CD14-positive monocyte (primary cell): ENCODE data around the gene SCN3A. TPM values are rescaled to one million over a fixed set of nuclear protein-coding genes. Genes with fewer than 3 reads are reported as not detected.

Source experiments
- DNase-seq, 3 donors: peaks; one replicate each; pipeline ENCODE4 v3.0.0-alpha.2; 2011 to 2022
- H2AFZ ChIP-seq: 2 replicates; pipeline ENCODE4 v1.6.0; 2012; ENCODE audit warnings: mild to moderate bottlenecking, low read depth, low read length, inconsistent platforms; ENCODE audit not compliant: insufficient read depth, poor library complexity, severe bottlenecking
- H3K27ac ChIP-seq, 2 donors: 1 replicate in 1 of 2; 2 replicates in 1 of 2; pipeline ENCODE4 v1.5.1; 2012 to 2013; ENCODE audit warnings: low read length in 2 of 2, control low read depth in 1 of 2, inconsistent platforms in 1 of 2, low read depth in 1 of 2, mild to moderate bottlenecking in 1 of 2
- H3K27me3 ChIP-seq, 2 donors: one replicate each; pipeline versions ENCODE4 v1.6.0 to v1.6.1; 2011 to 2013; ENCODE audit warnings: low read length in 2 of 2; ENCODE audit not compliant: control insufficient read depth in 2 of 2, insufficient read depth in 2 of 2
- H3K36me3 ChIP-seq, 2 donors: replicated peaks in 1 of 2; 1 replicate in 1 of 2; 2 replicates in 1 of 2; pipeline versions ENCODE4 v1.5.1 to v1.6.1; 2012 to 2013; ENCODE audit warnings: low read length in 2 of 2, control low read depth in 1 of 2, inconsistent platforms in 1 of 2, mild to moderate bottlenecking in 1 of 2; ENCODE audit not compliant: insufficient read depth in 2 of 2, control insufficient read depth in 1 of 2
- H3K4me1 ChIP-seq, 2 donors: 1 replicate in 1 of 2; 2 replicates in 1 of 2; pipeline versions ENCODE4 v1.5.1 to v1.6.1; 2012 to 2013; ENCODE audit warnings: low read length in 2 of 2, control low read depth in 1 of 2, inconsistent platforms in 1 of 2, mild to moderate bottlenecking in 1 of 2, moderate library complexity in 1 of 2; ENCODE audit not compliant: insufficient read depth in 2 of 2, control insufficient read depth in 1 of 2
- H3K4me2 ChIP-seq: replicated peaks from 2 replicates; pipeline ENCODE3; 2012; ENCODE audit warnings: low read length, moderate library complexity, mild to moderate bottlenecking; ENCODE audit not compliant: poor library complexity, severe bottlenecking; ENCODE audit errors: extremely low read depth
- H3K4me3 ChIP-seq, 3 experiments: fragments of 200-600 bp in 1 of 3; sonication (generic) in 1 of 3; replicated peaks in 1 of 3; 1 replicate in 2 of 3; 2 replicates in 1 of 3; pipeline ENCODE4 v1.5.1; 2011 to 2013; ENCODE audit warnings: low read length in 3 of 3, mild to moderate bottlenecking in 3 of 3, control low read depth in 2 of 3, low read depth in 2 of 3, inconsistent platforms in 1 of 3, moderate library complexity in 1 of 3
- H3K79me2 ChIP-seq: 2 replicates; pipeline ENCODE4 v1.6.0; 2012; ENCODE audit warnings: mild to moderate bottlenecking, control low read depth, inconsistent platforms, low read length, moderate library complexity; ENCODE audit not compliant: insufficient read depth
- H3K9ac ChIP-seq: 2 replicates; pipeline ENCODE4 v1.6.0; 2017; ENCODE audit warnings: low read length, mild to moderate bottlenecking; ENCODE audit not compliant: insufficient read depth, poor library complexity, severe bottlenecking
- H3K9me3 ChIP-seq, 2 donors: replicated peaks in 1 of 2; 1 replicate in 1 of 2; 2 replicates in 1 of 2; pipeline versions ENCODE4 v1.5.1 to v1.6.1; 2012 to 2013; ENCODE audit warnings: low read length in 2 of 2, control low read depth in 1 of 2; ENCODE audit not compliant: control insufficient read depth in 1 of 2, insufficient read depth in 1 of 2
- H4K20me1 ChIP-seq: 2 replicates; pipeline ENCODE4 v1.6.0; 2012; ENCODE audit warnings: mild to moderate bottlenecking, low read length, control low read depth, moderate library complexity; ENCODE audit not compliant: insufficient read depth
- H3K27ac Mint-ChIP-seq, 7 donors: one replicate each; pipeline ENCODE4 v1.8.0; 2020; ENCODE audit warnings: mild to moderate bottlenecking in 7 of 7, mixed read lengths in 7 of 7, moderate library complexity in 6 of 7, inconsistent platforms in 2 of 7
- H3K27me3 Mint-ChIP-seq, 3 donors: one replicate each; pipeline ENCODE4 v1.8.0; 2021 to 2022; ENCODE audit warnings: low read depth in 3 of 3, mild to moderate bottlenecking in 3 of 3, mixed read lengths in 3 of 3, moderate library complexity in 3 of 3, inconsistent platforms in 1 of 3
- H3K36me3 Mint-ChIP-seq, 2 donors: one replicate each; pipeline ENCODE4 v1.8.0; 2020; ENCODE audit warnings: mixed read lengths in 2 of 2, inconsistent platforms in 1 of 2, mild to moderate bottlenecking in 1 of 2
- H3K4me1 Mint-ChIP-seq: one replicate; pipeline ENCODE4 v1.8.0; 2020; ENCODE audit warnings: mild to moderate bottlenecking, mixed read lengths
- H3K4me3 Mint-ChIP-seq, 2 donors: one replicate each; pipeline ENCODE4 v1.8.0; 2020; ENCODE audit warnings: mild to moderate bottlenecking in 2 of 2, mixed read lengths in 2 of 2, moderate library complexity in 1 of 2
- H3K9me3 Mint-ChIP-seq, 7 donors: one replicate each; pipeline ENCODE4 v1.8.0; 2020 to 2022; ENCODE audit warnings: mixed read lengths in 7 of 7, mild to moderate bottlenecking in 6 of 7, moderate library complexity in 6 of 7, inconsistent platforms in 2 of 7
- CTCF ChIP-seq: fragments of 200-600 bp; IDR thresholded peaks from one replicate; pipeline ENCODE4 v1.8.0; 2022; ENCODE audit warnings: antibody characterized with exemption, mild to moderate bottlenecking
- WGBS: methylation state at CpG from one replicate; pipeline ENCODE4 v1.1.5; 2013; ENCODE audit warnings: missing lambda C conversion rate; ENCODE audit not compliant: insufficient coverage; 5-methylcytosine and 5-hydroxymethylcytosine counted together
- intact Hi-C, 2 donors: fragments of 100-400 bp; cut with micrococcal nuclease; formaldehyde crosslinking; loops; one replicate each; pipeline versions ENCODE4 v1.15.0 to v1.15.1; 2023
- polyA plus RNA-seq, 3 donors: library from polyadenylated mRNA; depleted of rRNA in 1 of 3; unstranded in 2 of 3; stranded (reverse) in 1 of 3; fragments of 300-500 nt in 2 of 3; fragments of >200 nt in 1 of 3; fragmentation: Illumina TruSeq in 2 of 3; gene quantifications; 1 replicate in 2 of 3; 2 replicates in 1 of 3; pipeline ENCODE4 v1.2.3, GENCODE V29; 2012 to 2021

SCN3A gene
- polyA plus RNA-seq, 3 donors: 0.03 TPM; not detected in 2

- no peak overlapping the region for H3K4me2 ChIP-seq
- no peak overlapping the region for H3K4me3 ChIP-seq
- TF ChIP-seq CTCF: no peak
Observed at GRCh38 chr2:165245081-165245793, 41.4 kb upstream of the SCN3A start.

GRCh38 chr2:165240916-165241315, 37.1 kb upstream of the SCN3A start:
- DNase-seq: no peak
- H3K36me3 ChIP-seq: no peaks in the 10 kb centered on the region
- peaks cover 0 to 1% (median 0%) of the 10 kb centered on the region in 7 donors for H3K9me3 Mint-ChIP-seq
- no peaks in the 10 kb centered on the region for H3K4me1 Mint-ChIP-seq
- H3K27ac ChIP-seq: no peak overlapping the region
- no peaks in the 10 kb centered on the region for H3K9me3 ChIP-seq
- no peak overlapping the region for H3K27ac Mint-ChIP-seq
- H2AFZ ChIP-seq: no peak overlapping the region
- TF ChIP-seq CTCF: no peak
- intact Hi-C loops: no loop called here
- no peaks in the 10 kb centered on the region for H3K36me3 Mint-ChIP-seq
- H3K27me3 ChIP-seq: no peaks in the 10 kb centered on the region
- no peaks in the 10 kb centered on the region for H4K20me1 ChIP-seq
- no peaks in the 10 kb centered on the region for H3K4me1 ChIP-seq
- no peak overlapping the region for H3K4me3 ChIP-seq
- H3K9ac ChIP-seq: no peak overlapping the region
- no CpG with 5 or more reads among the region's 2 CpGs for WGBS
- no peak overlapping the region for H3K4me3 Mint-ChIP-seq
- no peaks in the 10 kb centered on the region for H3K27me3 Mint-ChIP-seq
- H3K4me2 ChIP-seq: no peak overlapping the region
- no peaks in the 10 kb centered on the region for H3K79me2 ChIP-seq

More at GRCh38 chr2:165245081-165245793, 41.4 kb upstream of the SCN3A start:
- intact Hi-C loops: no loop called here
- Histone ChIP-seq H4K20me1 (no peaks in the 10 kb centered on the region), H3K9ac (no peak overlapping the region), H2AFZ (no peak overlapping the region), H3K27ac (no peak overlapping the region), H3K36me3 (no peaks in the 10 kb centered on the region), H3K4me1 (no peaks in the 10 kb centered on the region), H3K79me2 (no peaks in the 10 kb centered on the region), H3K27me3 (no peaks in the 10 kb centered on the region), H3K9me3 (no peaks in the 10 kb centered on the region)
- Mint-ChIP-seq H3K9me3 (peaks cover 0 to 1% (median 0%) of the 10 kb centered on the region in 7 donors), H3K4me3 (no peak overlapping the region), H3K27me3 (no peaks in the 10 kb centered on the region), H3K27ac (no peak overlapping the region), H3K36me3 (no peaks in the 10 kb centered on the region), H3K4me1 (no peaks in the 10 kb centered on the region)
- WGBS: 20% methylated on average over 1 of the region's 5 CpGs
- no peak for DNase-seq
